OCI-LY1 (cell line): ENCODE results near the gene TNRC6A.

Source experiments
- EZH2 ChIP-seq: fragments of 200-600 bp; sonication (generic), shearing (Covaris generic); IDR thresholded peaks from 2 replicates; pipeline ENCODE4 v1.8.0; 2017; ENCODE audit warnings: borderline replicate concordance, mixed run types, mild to moderate bottlenecking, antibody characterized with exemption, low read length, moderate library complexity, mixed read lengths
- TF ChIP-seq, protein P1 (sequence below): fragments of 200-600 bp; sonication (generic), shearing (Covaris generic); IDR thresholded peaks from 2 replicates; pipeline ENCODE4 v1.5.1; 2017; ENCODE audit warnings: mild to moderate bottlenecking, antibody characterized with exemption, low read length, moderate library complexity, mixed read lengths

DNA sequence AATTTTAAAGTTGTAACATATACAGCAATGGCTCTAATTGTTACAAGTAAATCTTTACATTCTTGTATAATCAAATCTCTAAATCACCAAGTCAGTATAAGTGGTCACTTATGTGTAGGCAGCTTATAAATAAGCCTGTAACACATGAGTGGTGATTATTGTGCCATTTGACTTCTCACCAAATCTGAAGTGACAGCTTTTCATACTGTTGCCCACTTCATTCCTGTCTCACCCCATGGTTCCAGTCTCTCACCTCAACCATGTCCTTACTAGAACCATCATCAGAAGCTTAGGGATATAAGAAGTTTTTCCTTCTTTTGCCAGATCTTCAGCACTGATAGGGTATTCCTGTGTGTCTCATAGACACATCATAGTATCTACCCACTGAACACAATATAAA lies 23.5 kb downstream of the TNRC6A start:
- TF ChIP-seq, protein P1, sequence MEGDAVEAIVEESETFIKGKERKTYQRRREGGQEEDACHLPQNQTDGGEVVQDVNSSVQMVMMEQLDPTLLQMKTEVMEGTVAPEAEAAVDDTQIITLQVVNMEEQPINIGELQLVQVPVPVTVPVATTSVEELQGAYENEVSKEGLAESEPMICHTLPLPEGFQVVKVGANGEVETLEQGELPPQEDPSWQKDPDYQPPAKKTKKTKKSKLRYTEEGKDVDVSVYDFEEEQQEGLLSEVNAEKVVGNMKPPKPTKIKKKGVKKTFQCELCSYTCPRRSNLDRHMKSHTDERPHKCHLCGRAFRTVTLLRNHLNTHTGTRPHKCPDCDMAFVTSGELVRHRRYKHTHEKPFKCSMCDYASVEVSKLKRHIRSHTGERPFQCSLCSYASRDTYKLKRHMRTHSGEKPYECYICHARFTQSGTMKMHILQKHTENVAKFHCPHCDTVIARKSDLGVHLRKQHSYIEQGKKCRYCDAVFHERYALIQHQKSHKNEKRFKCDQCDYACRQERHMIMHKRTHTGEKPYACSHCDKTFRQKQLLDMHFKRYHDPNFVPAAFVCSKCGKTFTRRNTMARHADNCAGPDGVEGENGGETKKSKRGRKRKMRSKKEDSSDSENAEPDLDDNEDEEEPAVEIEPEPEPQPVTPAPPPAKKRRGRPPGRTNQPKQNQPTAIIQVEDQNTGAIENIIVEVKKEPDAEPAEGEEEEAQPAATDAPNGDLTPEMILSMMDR, result no peak
- TF ChIP-seq EZH2, result no peak
